IMR-90 (cell line): ENCODE results near the gene ZMIZ2. TPM values are rescaled to one million over a fixed set of nuclear protein-coding genes. Genes with fewer than 3 reads are reported as not detected.

Source experiments
- ATAC-seq: fragments of 200-7000 bp; cut with Tn5 transposase; 2 replicates; pipeline ENCODE4 v1.9.1; 2020; ENCODE audit warnings: low read depth, mild to moderate bottlenecking, moderate library complexity
- BruUV-seq: library from RNA; stranded (reverse); fragments of 400-500 nt; replicated peaks from 2 replicates; lab custom pipeline; 2021; lab: Mats Ljungman, UMichigan
- CTCF ChIA-PET: fragments of 300-600 bp; formaldehyde crosslinking; extraction: SDS; loops from one replicate; lab custom pipeline; 2021; ENCODE audit warnings: antibody characterized with exemption; lab: Yijun Ruan, JAX
- POLR2A ChIA-PET: fragments of 300-600 bp; sonication (Branson Sonifier 250); formaldehyde crosslinking; loops from one replicate; lab custom pipeline; 2022; ENCODE audit warnings: antibody characterized with exemption; ENCODE audit not compliant: unreplicated experiment; lab: Charles Lee
- DNase-seq: peaks from one replicate; pipeline ENCODE4 v3.0.0; 2013
- H2AFZ ChIP-seq: replicated peaks from 2 replicates; pipeline ENCODE3; 2013; ENCODE audit warnings: low read length, mild to moderate bottlenecking; ENCODE audit not compliant: poor library complexity
- H2AK5ac ChIP-seq: 2 replicates; pipeline ENCODE4 v1.6.1; 2013; ENCODE audit warnings: low read depth, low read length, inconsistent platforms
- H2AK9ac ChIP-seq: replicated peaks from 2 replicates; pipeline ENCODE3; 2013; ENCODE audit warnings: mild to moderate bottlenecking, low read depth, low read length, moderate library complexity; ENCODE audit not compliant: poor library complexity
- H2BK120ac ChIP-seq: 2 replicates; pipeline ENCODE4 v1.6.1; 2013; ENCODE audit warnings: low read depth, low read length, inconsistent platforms
- H2BK15ac ChIP-seq: 3 replicates; pipeline ENCODE4 v1.6.1; 2013; ENCODE audit warnings: low read depth, low read length, inconsistent platforms
- H2BK20ac ChIP-seq: 2 replicates; pipeline ENCODE4 v1.6.1; 2013; ENCODE audit warnings: low read depth, mild to moderate bottlenecking, inconsistent platforms, low read length, moderate library complexity
- H2BK5ac ChIP-seq: 2 replicates; pipeline ENCODE4 v1.6.1; 2013; ENCODE audit warnings: mild to moderate bottlenecking, low read depth, low read length, inconsistent platforms; ENCODE audit not compliant: poor library complexity, severe bottlenecking
- H3K14ac ChIP-seq: replicated peaks from 2 replicates; pipeline ENCODE4 v1.6.1; 2013; ENCODE audit warnings: low read depth, low read length, inconsistent platforms
- H3K18ac ChIP-seq: 2 replicates; pipeline ENCODE4 v1.6.1; 2013; ENCODE audit warnings: low read depth, low read length, control low read depth
- H3K23ac ChIP-seq: 2 replicates; pipeline ENCODE4 v1.6.1; 2013; ENCODE audit warnings: low read depth, low read length, inconsistent platforms
- H3K27ac ChIP-seq: 2 replicates; pipeline ENCODE4 v1.5.1; 2013; ENCODE audit warnings: mild to moderate bottlenecking, control low read depth, low read length; ENCODE audit not compliant: insufficient read depth
- H3K27me3 ChIP-seq: 2 replicates; pipeline ENCODE4 v1.6.1; 2013; ENCODE audit warnings: low read length; ENCODE audit not compliant: control insufficient read depth, insufficient read depth
- H3K36me3 ChIP-seq: 2 replicates; pipeline ENCODE4 v1.6.1; 2013; ENCODE audit warnings: low read length, mixed read lengths; ENCODE audit not compliant: control insufficient read depth, insufficient read depth
- H3K4ac ChIP-seq: 2 replicates; pipeline ENCODE4 v1.6.1; 2013; ENCODE audit warnings: low read depth, low read length, inconsistent platforms
- H3K4me1 ChIP-seq: 2 replicates; pipeline ENCODE4 v1.6.1; 2013; ENCODE audit warnings: low read length, mixed read lengths; ENCODE audit not compliant: control insufficient read depth, insufficient read depth
- H3K4me2 ChIP-seq: 2 replicates; pipeline ENCODE4 v1.6.1; 2013; ENCODE audit warnings: low read depth, mild to moderate bottlenecking, control low read depth, low read length, moderate library complexity
- H3K4me3 ChIP-seq: 2 replicates; pipeline ENCODE4 v1.5.1; 2013; ENCODE audit warnings: low read depth, mild to moderate bottlenecking, control low read depth, low read length, moderate library complexity; ENCODE audit not compliant: insufficient read depth
- H3K56ac ChIP-seq: 2 replicates; pipeline ENCODE4 v1.6.1; 2013; ENCODE audit warnings: low read length, inconsistent platforms; ENCODE audit not compliant: insufficient read depth; ENCODE audit errors: extremely low read depth
- H3K79me1 ChIP-seq, 2 experiments: 2 replicates each; pipeline ENCODE4 v1.6.1; 2013; ENCODE audit warnings: low read length in 2 of 2, inconsistent platforms in 1 of 2, low read depth in 1 of 2
- H3K9ac ChIP-seq: 2 replicates; pipeline ENCODE4 v1.6.1; 2013; ENCODE audit warnings: low read depth, low read length, control low read depth
- H3K9me1 ChIP-seq: 2 replicates; pipeline ENCODE4 v1.6.1; 2013; ENCODE audit warnings: low read length, inconsistent platforms; ENCODE audit not compliant: insufficient read depth
- H3K9me3 ChIP-seq: 2 replicates; pipeline ENCODE4 v1.6.1; 2013; ENCODE audit warnings: low read length; ENCODE audit not compliant: control insufficient read depth, insufficient read depth
- H4K20me1 ChIP-seq: 2 replicates; pipeline ENCODE4 v1.6.1; 2013; ENCODE audit warnings: low read length, inconsistent platforms; ENCODE audit not compliant: insufficient read depth
- H4K5ac ChIP-seq: 2 replicates; pipeline ENCODE4 v1.6.1; 2013; ENCODE audit warnings: mild to moderate bottlenecking, low read depth, low read length, control low read depth
- H4K8ac ChIP-seq, 2 experiments: 2 replicates each; pipeline ENCODE4 v1.6.1; 2013; ENCODE audit warnings: low read depth in 2 of 2, low read length in 2 of 2, control low read depth in 1 of 2, inconsistent platforms in 1 of 2
- H4K91ac ChIP-seq: 2 replicates; pipeline ENCODE4 v1.6.1; 2013; ENCODE audit warnings: low read depth, low read length, inconsistent platforms; ENCODE audit not compliant: insufficient read depth
- BHLHE40 ChIP-seq: fragments of 150-350 bp; IDR thresholded peaks from 2 replicates; pipeline ENCODE4 v1.6.1; 2016; ENCODE audit warnings: mild to moderate bottlenecking, low read depth, low read length
- CEBPB ChIP-seq: IDR thresholded peaks from 2 replicates; pipeline ENCODE4 v1.6.1; 2012; ENCODE audit warnings: low read depth, low read length, improper control_type of control experiment
- CHD1 ChIP-seq: IDR thresholded peaks from 2 replicates; pipeline ENCODE4 v1.6.1; 2012; ENCODE audit warnings: low read depth, low read length, improper control_type of control experiment
- CTCF ChIP-seq: conservative IDR thresholded peaks from 2 replicates; pipeline ENCODE4 v1.5.1; 2012; ENCODE audit warnings: mild to moderate bottlenecking, low read depth, low read length, improper control_type of control experiment
- ELK1 ChIP-seq: fragments of 150-350 bp; IDR thresholded peaks from 2 replicates; pipeline ENCODE4 v1.6.1; 2016; ENCODE audit warnings: low read depth, mild to moderate bottlenecking, low read length, moderate library complexity, borderline replicate concordance
- FOS ChIP-seq: fragments of 150-350 bp; IDR thresholded peaks from 2 replicates; pipeline ENCODE4 v1.6.1; 2016; ENCODE audit warnings: low read depth, low read length
- MAFK ChIP-seq: IDR thresholded peaks from 2 replicates; pipeline ENCODE4 v1.6.1; 2012; ENCODE audit warnings: low read depth, low read length, improper control_type of control experiment
- MAZ ChIP-seq: IDR thresholded peaks from 2 replicates; pipeline ENCODE4 v1.6.1; 2012; ENCODE audit warnings: low read depth, mild to moderate bottlenecking, low read length, improper control_type of control experiment, moderate library complexity, borderline replicate concordance
- MXI1 ChIP-seq: IDR thresholded peaks from 2 replicates; pipeline ENCODE4 v1.6.1; 2012; ENCODE audit warnings: low read depth, mild to moderate bottlenecking, low read length, moderate library complexity, borderline replicate concordance
- NFE2L2 ChIP-seq: fragments of 150-350 bp; IDR thresholded peaks from 2 replicates; pipeline ENCODE4 v1.6.1; 2016; ENCODE audit warnings: low read depth, mild to moderate bottlenecking, low read length
- POLR2A ChIP-seq: IDR thresholded peaks from 2 replicates; pipeline ENCODE4 v1.6.1; 2012; ENCODE audit warnings: mild to moderate bottlenecking, low read depth, low read length
- RAD21 ChIP-seq: IDR thresholded peaks from 2 replicates; pipeline ENCODE4 v1.6.1; 2012; ENCODE audit warnings: low read length, improper control_type of control experiment
- RCOR1 ChIP-seq: IDR thresholded peaks from 2 replicates; pipeline ENCODE4 v1.6.1; 2012; ENCODE audit warnings: mild to moderate bottlenecking, low read length, improper control_type of control experiment; ENCODE audit not compliant: insufficient replicate concordance
- RFX5 ChIP-seq: IDR thresholded peaks from 2 replicates; pipeline ENCODE4 v1.8.0; 2012; ENCODE audit warnings: low read depth, mild to moderate bottlenecking, low read length, moderate library complexity
- SMC3 ChIP-seq: fragments of 150-350 bp; IDR thresholded peaks from 2 replicates; pipeline ENCODE4 v1.6.1; 2016; ENCODE audit warnings: low read depth, mild to moderate bottlenecking, antibody characterized with exemption, low read length, moderate library complexity
- USF2 ChIP-seq: fragments of 150-350 bp; IDR thresholded peaks from 2 replicates; pipeline ENCODE4 v1.6.1; 2017; ENCODE audit warnings: mild to moderate bottlenecking, antibody characterized with exemption, low read length, low read depth
- WGBS, 2 experiments: methylation state at CpG; one replicate each; pipeline versions ENCODE4 v1.1.5 to v1.1.7; 2013; ENCODE audit warnings: missing lambda C conversion rate in 2 of 2; ENCODE audit not compliant: insufficient read length in 1 of 2; ENCODE audit errors: extremely low coverage in 2 of 2; 5-methylcytosine and 5-hydroxymethylcytosine counted together
- dilution Hi-C: fragments of 300-500 bp; cut with HindIII; formaldehyde crosslinking; loops from one replicate; pipeline ENCODE4 v1.14.3; 2018; ENCODE audit warnings: low sequenced_read_pairs; ENCODE audit not compliant: unreplicated experiment
- in situ Hi-C: fragments of 300-500 bp; cut with MboI; formaldehyde crosslinking; loops from 3 replicates; pipeline ENCODE4 v1.14.3; 2019; ENCODE audit warnings: low sequenced_read_pairs, inconsistent platforms, mixed read lengths
- intact Hi-C: fragments of 100-400 bp; cut with micrococcal nuclease; formaldehyde crosslinking; loops from 2 replicates; pipeline ENCODE4 v1.10.0; 2022
- polyA plus RNA-seq, 3 experiments: library from polyadenylated mRNA; depleted of rRNA; stranded (reverse); fragments of >200 nt; gene quantifications; 2 replicates each; pipeline ENCODE4 v1.2.3, GENCODE V29; 2012; ENCODE audit warnings: low replicate concordance in 1 of 3
- total RNA-seq: library from RNA; depleted of rRNA; stranded (reverse); fragments of >200 nt; gene quantifications from 2 replicates; pipeline ENCODE4 v1.2.3, GENCODE V29; 2012

Gene ZMIZ2
- total and polyA plus RNA-seq, 2 of the 4 experiments (the other 2 are of a cell fraction), result 3.0 to 24.0 TPM

- Histone ChIP-seq H3K9ac (no peak overlapping the region), H3K4me3 (no peak overlapping the region), H3K9me3 (no peaks in the 10 kb centered on the region), H3K27me3 (no peaks in the 10 kb centered on the region), H2BK20ac (no peak overlapping the region), H2AFZ (no peak overlapping the region), H3K4me1 (peaks cover 22% of the 10 kb centered on the region), H3K27ac (no peak overlapping the region), H3K18ac (no peak overlapping the region), H3K4me2 (peak overlapping the region; percentile 39; the same call in 1 of the 2 replicates), H2AK5ac (no peak overlapping the region; the same call in 1 of the 2 replicates), H4K5ac (no peak overlapping the region), H2BK120ac (no peak overlapping the region), H3K79me1 (peaks cover 26 to 64% of the 10 kb centered on the region in 2 experiments), H4K8ac (no peak overlapping the region), H3K4ac (no peak overlapping the region), H4K20me1 (peaks cover 42% of the 10 kb centered on the region), H2BK15ac (no peak overlapping the region), H2AK9ac (no peak overlapping the region), H2BK5ac (peak overlapping the region; percentile 12), H3K56ac (no peak overlapping the region), H3K9me1 (peaks cover 20% of the 10 kb centered on the region), H3K36me3 (peaks cover 2% of the 10 kb centered on the region; the same call in 1 of the 2 replicates), H3K23ac (peak overlapping the region; percentile 68), H3K14ac (no peak overlapping the region), H4K91ac (no peak overlapping the region)
- ChIA-PET CTCF (interaction anchor here (1.1 kb wide), 1 partner anchor 18 kb away, joined by 4 read pairs; no protein-coding TSS in a partner anchor), POLR2A (interaction anchor here (0.7 kb wide), 1 partner anchor 47 kb away, joined by 4 read pairs; no protein-coding TSS in a partner anchor)
- intact Hi-C loops (loop anchor here (5.0 kb wide), 1 partner anchor 163 kb away; no protein-coding TSS in a partner anchor), dilution Hi-C loops (no loop called here), in situ Hi-C loops (no loop called here)
- no TSS peak for BruUV-seq
- no peak for TF ChIP-seq FOS
- no peak for TF ChIP-seq RAD21
- TF ChIP-seq USF2, result no peak
- TF ChIP-seq SMC3, result no peak
- TF ChIP-seq MAFK, result no peak
- no peak for TF ChIP-seq CHD1
- TF ChIP-seq POLR2A, result no peak
- no peak for TF ChIP-seq RFX5
- TF ChIP-seq ELK1, result no peak
- no peak for TF ChIP-seq NFE2L2
- no peak for TF ChIP-seq MAZ
- no peak for TF ChIP-seq CEBPB
- no peak for TF ChIP-seq MXI1
- no peak for TF ChIP-seq BHLHE40
- no peak for TF ChIP-seq CTCF
- TF ChIP-seq RCOR1, result no peak
- WGBS, 2 experiments, result 100% methylated on average over 2 of the region's 3 CpGs; no CpG with 5 or more reads in 1 of the 2 experiments
- ATAC-seq (no peak), DNase-seq (no peak)
Measured at GRCh38 chr7:44750424-44750823, 1.8 kb downstream of the ZMIZ2 start.
